ENCODE measurements around the gene CAPN7. TPM values are rescaled to one million over a fixed set of nuclear protein-coding genes. Genes with fewer than 3 reads are reported as not detected.

The CAPN7 gene
- total and polyA plus RNA-seq, 2 donors (not counting 1 experiment from before 2014, with no cell fraction given), result 40.4 to 85.9 TPM

- peak overlapping the region; percentile 55 for H3K4me2 ChIP-seq (replicated peaks; ENCODE audit: low read depth, low read length, poor library complexity, severe bottlenecking)
- Mint-ChIP-seq H3K4me3 (peak overlapping the region; percentile 70), H3K9me3 (ENCODE audit: insufficient read depth) (no peaks in the 10 kb centered on the region), H3K4me1 (peaks cover 97% of the 10 kb centered on the region), H3K27me3 (no peaks in the 10 kb centered on the region), H3K27ac (peak overlapping the region; percentile 88)
- CTCF ChIA-PET, result interaction anchor here (1.0 to 3.9 kb wide), 6 partner anchors 8 to 121 kb away, joined by 3 to 27 read pairs (median 4); no protein-coding TSS in a partner anchor
- POLR2A ChIA-PET, result interaction anchor here (0.9 kb wide), 1 partner anchor 11 kb away, joined by 3 read pairs; no protein-coding TSS in a partner anchor
- H2AFZ ChIP-seq (ENCODE audit: insufficient read depth, low read depth, low read length, poor library complexity, severe bottlenecking), result no peak overlapping the region
- TF ChIP-seq EZH2 (IDR thresholded peaks at IDR 0.05; ENCODE audit: borderline replicate concordance, insufficient read depth, low read depth, low read length, poor library complexity, severe bottlenecking) (no peak), CTCF (IDR thresholded peaks at IDR 0.05) (no peak)
- peak overlapping the region in 1 of 2 donors; percentile 25 for H3K27ac ChIP-seq (ENCODE audit: low read length in 2 of 2)
- peak overlapping the region in 1 of 5 experiments; percentile 7 for H3K4me3 ChIP-seq (ENCODE audit: control extremely low read depth in 1 of 5, extremely low read depth in 1 of 5, insufficient read depth in 1 of 5, low read depth in 2 of 5, low read length in 4 of 5)
- DNase-seq (no peak), ATAC-seq (ENCODE audit: low read depth) (peak; percentile 62)
- intact Hi-C loops (cut with micrococcal nuclease), result loop anchor here (1.0 kb wide), 1 partner anchor 12 kb away; no protein-coding TSS in a partner anchor
- H4K20me1 ChIP-seq (ENCODE audit: control insufficient read depth, insufficient read depth, low read length, poor library complexity, severe bottlenecking), result peaks cover 100% of the 10 kb centered on the region
- 50% methylated on average over 2 of the region's 5 CpGs for WGBS (ENCODE audit: insufficient coverage)
- H3K36me3 ChIP-seq (replicated peaks in 1 of 2; ENCODE audit: control extremely low read depth in 1 of 2, control insufficient read depth in 1 of 2, extremely low read depth in 1 of 2, insufficient read depth in 2 of 2, low read length in 1 of 2), result peaks cover 2 to 43% of the 10 kb centered on the region in 2 experiments
- no peaks in the 10 kb centered on the region for H3K9me3 ChIP-seq (ENCODE audit: control extremely low read depth in 1 of 3, control insufficient read depth in 2 of 3, insufficient read depth in 1 of 3, low read length in 2 of 3)
- peak overlapping the region; percentile 21 for H3K9ac ChIP-seq (ENCODE audit: low read length)
- H3K27me3 ChIP-seq (replicated peaks in 1 of 4; ENCODE audit: control extremely low read depth in 1 of 4, control insufficient read depth in 3 of 4, insufficient read depth in 4 of 4, low read length in 3 of 4), result no peaks in the 10 kb centered on the region
- H3K79me2 ChIP-seq (ENCODE audit: control insufficient read depth, insufficient read depth, low read length), result peaks cover 100% of the 10 kb centered on the region
- peaks cover 82 to 84% of the 10 kb centered on the region in 2 donors for H3K4me1 ChIP-seq (ENCODE audit: control insufficient read depth in 2 of 2, insufficient read depth in 2 of 2, low read length in 2 of 2)
Observed at GRCh38 chr3:15284121-15284889, 78.3 kb downstream of the CAPN7 start.

GRCh38 chr3:15286022-15286421, 80.0 kb downstream of the CAPN7 start:
- Mint-ChIP-seq H3K4me1 (peaks cover 94% of the 10 kb centered on the region), H3K9me3 (ENCODE audit: insufficient read depth) (no peaks in the 10 kb centered on the region), H3K4me3 (no peak overlapping the region), H3K27ac (peak overlapping the region; percentile 50), H3K27me3 (no peaks in the 10 kb centered on the region)
- no peak overlapping the region for H3K4me2 ChIP-seq (replicated peaks; ENCODE audit: low read depth, low read length, poor library complexity, severe bottlenecking)
- POLR2A ChIA-PET, result interaction anchor here (1.1 kb wide), 1 partner anchor 10 kb away, joined by 8 read pairs; no protein-coding TSS in a partner anchor
- H3K27me3 ChIP-seq (replicated peaks in 1 of 4; ENCODE audit: control extremely low read depth in 1 of 4, control insufficient read depth in 3 of 4, insufficient read depth in 4 of 4, low read length in 3 of 4), result no peaks in the 10 kb centered on the region
- CTCF ChIA-PET, result interaction anchor here (1.2 to 2.5 kb wide), 2 partner anchors 10 to 47 kb away, joined by 5 to 8 read pairs; partner anchors contain the start of gene SH3BP5
- peaks cover 2 to 39% of the 10 kb centered on the region in 2 experiments for H3K36me3 ChIP-seq (replicated peaks in 1 of 2; ENCODE audit: control extremely low read depth in 1 of 2, control insufficient read depth in 1 of 2, extremely low read depth in 1 of 2, insufficient read depth in 2 of 2, low read length in 1 of 2)
- H3K79me2 ChIP-seq (ENCODE audit: control insufficient read depth, insufficient read depth, low read length), result peaks cover 99% of the 10 kb centered on the region
- intact Hi-C loops (cut with micrococcal nuclease), result no loop called here
- no peak overlapping the region for H3K27ac ChIP-seq (ENCODE audit: low read length in 2 of 2)
- H2AFZ ChIP-seq (ENCODE audit: insufficient read depth, low read depth, low read length, poor library complexity, severe bottlenecking), result no peak overlapping the region
- no peak for TF ChIP-seq CTCF (IDR thresholded peaks at IDR 0.05)
- TF ChIP-seq EZH2 (IDR thresholded peaks at IDR 0.05; ENCODE audit: borderline replicate concordance, insufficient read depth, low read depth, low read length, poor library complexity, severe bottlenecking), result no peak
- 98% methylated on average over 8 of the region's 8 CpGs for WGBS (ENCODE audit: insufficient coverage)
- no peak overlapping the region for H3K9ac ChIP-seq (ENCODE audit: low read length)
- peaks cover 96% of the 10 kb centered on the region for H4K20me1 ChIP-seq (ENCODE audit: control insufficient read depth, insufficient read depth, low read length, poor library complexity, severe bottlenecking)
- DNase-seq, result no peak
- peaks cover 82 to 84% of the 10 kb centered on the region in 2 donors for H3K4me1 ChIP-seq (ENCODE audit: control insufficient read depth in 2 of 2, insufficient read depth in 2 of 2, low read length in 2 of 2)
- no peak for ATAC-seq (ENCODE audit: low read depth)
- no peak overlapping the region for H3K4me3 ChIP-seq (ENCODE audit: control extremely low read depth in 1 of 5, extremely low read depth in 1 of 5, insufficient read depth in 1 of 5, low read depth in 2 of 5, low read length in 4 of 5)
- H3K9me3 ChIP-seq (ENCODE audit: control extremely low read depth in 1 of 3, control insufficient read depth in 2 of 3, insufficient read depth in 1 of 3, low read length in 2 of 3), result no peaks in the 10 kb centered on the region
